Transverse colon (tissue), 4 donors: ENCODE measurements around the gene TRRAP. TPM values are rescaled to one million over a fixed set of nuclear protein-coding genes. Genes with fewer than 3 reads are reported as not detected.

ENCODE experiments used
- DNase-seq: peaks from one replicate; pipeline ENCODE4 v3.0.0-alpha.2; 2019
- H3K27ac ChIP-seq, 4 donors: fragments of 200-600 bp; sonication (generic); 2 replicates each; pipeline ENCODE4 v1.5.1; 2016 to 2018; ENCODE audit warnings: inconsistent platforms in 4 of 4
- H3K27me3 ChIP-seq: fragments of 200-600 bp; sonication (generic); 2 replicates; pipeline ENCODE4 v1.5.1; 2017; ENCODE audit warnings: inconsistent platforms
- H3K36me3 ChIP-seq, 4 donors: fragments of 200-600 bp; sonication (generic); 2 replicates each; pipeline ENCODE4 v1.5.1; 2017 to 2019; ENCODE audit warnings: inconsistent platforms in 4 of 4
- H3K4me1 ChIP-seq, 4 donors: fragments of 200-600 bp; sonication (generic); 2 replicates each; pipeline ENCODE4 v1.5.1; 2017 to 2020; ENCODE audit warnings: inconsistent platforms in 4 of 4
- H3K4me3 ChIP-seq, 4 donors: fragments of 200-600 bp; sonication (generic); 1 replicate in 1 of 4; 2 replicates in 3 of 4; pipeline versions ENCODE4 v1.5.1 to v1.6.1; 2017 to 2019; ENCODE audit warnings: inconsistent platforms in 4 of 4
- H3K9me3 ChIP-seq, 2 donors: fragments of 200-600 bp; sonication (generic); 2 replicates each; pipeline ENCODE4 v1.5.1; 2017 to 2019; ENCODE audit warnings: inconsistent platforms in 2 of 2
- CTCF ChIP-seq, 5 experiments: fragments of 200-600 bp in 3 of 5; fragments of 450-650 bp in 2 of 5; sonication (generic) in 3 of 5; IDR thresholded peaks; 1 replicate in 2 of 5; 2 replicates in 3 of 5; pipeline ENCODE4 v1.5.1; 2016 to 2017; ENCODE audit warnings: antibody characterized with exemption in 5 of 5, inconsistent platforms in 3 of 5, mild to moderate bottlenecking in 2 of 5, moderate library complexity in 1 of 5
- EP300 ChIP-seq: sonication (generic); formaldehyde crosslinking; IDR thresholded peaks from one replicate; pipeline ENCODE4 v1.6.1; 2017; ENCODE audit warnings: antibody characterized with exemption, low read depth
- POLR2A ChIP-seq: fragments of 450-650 bp; IDR thresholded peaks from one replicate; pipeline ENCODE4 v1.6.1; 2016; ENCODE audit warnings: antibody characterized with exemption, mild to moderate bottlenecking, moderate library complexity
- POLR2AphosphoS5 ChIP-seq, 3 donors: sonication (generic); formaldehyde crosslinking; IDR thresholded peaks; one replicate each; pipeline ENCODE4 v1.6.1; 2016; ENCODE audit warnings: antibody characterized with exemption in 3 of 3
- WGBS, 2 donors: methylation state at CpG; one replicate each; pipeline ENCODE4 v1.1.5; 2018; ENCODE audit warnings: low coverage in 1 of 2; 5-methylcytosine and 5-hydroxymethylcytosine counted together
- in situ Hi-C, 4 donors: fragments of 200-750 bp; cut with MboI; loops; one replicate each; pipeline versions ENCODE4 v1.15.0 to v1.15.1; 2017; ENCODE audit warnings: low sequenced_read_pairs in 3 of 4, low pct_ligation_motif_present in 1 of 4, low pct_unique_long_range_greater_than_20kb in 1 of 4
- intact Hi-C: fragments of 100-400 bp; cut with DNase I; formaldehyde crosslinking; loops from one replicate; pipeline ENCODE4 v1.15.1; 2023; ENCODE audit warnings: low total_unique reads
- total RNA-seq, 4 donors: library from RNA; depleted of rRNA; stranded (reverse); fragments of >200 nt; gene quantifications; one replicate each; pipeline ENCODE4 v1.1.0, GENCODE V29; 2016

TRRAP gene
- total RNA-seq, 4 donors from 2014 or later, result 27.3 to 73.3 (median 38.0) TPM

- Histone ChIP-seq H3K27me3 (no peaks in the 10 kb centered on the region), H3K4me1 (peaks cover 0 to 19% (median 14%) of the 10 kb centered on the region in 4 donors), H3K9me3 (no peaks in the 10 kb centered on the region), H3K36me3 (peaks cover 0 to 37% (median 18%) of the 10 kb centered on the region in 4 donors), H3K4me3 (no peak overlapping the region), H3K27ac (no peak overlapping the region)
- 95 to 100% methylated on average over 1 to 20 of the region's 20 CpGs for WGBS, 2 donors
- no peak for DNase-seq
- TF ChIP-seq EP300 (no peak), POLR2A (no peak), CTCF (IDR thresholded peaks at IDR 0.05) (no peak), POLR2AphosphoS5 (IDR thresholded peaks at IDR 0.05) (no peak)
- intact Hi-C loops (no loop called here), in situ Hi-C loops (no loop called here)
Observed at GRCh38 chr7:99027841-99028240, 149.5 kb downstream of the TRRAP start.

GRCh38 chr7:99028261-99028973, 150.1 kb downstream of the TRRAP start:
- DNase-seq, result no peak
- no peaks in the 10 kb centered on the region for H3K27me3 ChIP-seq
- peaks cover 0 to 42% (median 19%) of the 10 kb centered on the region in 4 donors for H3K36me3 ChIP-seq
- in situ Hi-C loops (no loop called here), intact Hi-C loops (no loop called here)
- no peak overlapping the region for H3K4me3 ChIP-seq
- H3K4me1 ChIP-seq, result peaks cover 0 to 15% (median 12%) of the 10 kb centered on the region in 4 donors
- TF ChIP-seq POLR2AphosphoS5 (IDR thresholded peaks at IDR 0.05) (no peak), EP300 (no peak), POLR2A (no peak), CTCF (IDR thresholded peaks at IDR 0.05) (no peak)
- no peaks in the 10 kb centered on the region for H3K9me3 ChIP-seq
- no peak overlapping the region for H3K27ac ChIP-seq
- WGBS, 2 donors, result 92 to 96% methylated on average over 11 to 27 of the region's 27 CpGs

GRCh38 chr7:99029466-99030435, 151.4 kb downstream of the TRRAP start:
- intact Hi-C loops, result no loop called here
- no peak for DNase-seq
- Histone ChIP-seq H3K9me3 (no peaks in the 10 kb centered on the region), H3K27me3 (no peaks in the 10 kb centered on the region), H3K4me1 (peaks cover 0 to 2% (median under 1%) of the 10 kb centered on the region in 4 donors), H3K4me3 (no peak overlapping the region), H3K36me3 (peaks cover 0 to 55% (median 26%) of the 10 kb centered on the region in 4 donors), H3K27ac (peak overlapping the region in 3 of 4 donors; percentile 10 to 63 (median 50))
- no peak for TF ChIP-seq CTCF (IDR thresholded peaks at IDR 0.05)
- TF ChIP-seq POLR2A, result no peak
- no peak for TF ChIP-seq EP300
- no peak for TF ChIP-seq POLR2AphosphoS5 (IDR thresholded peaks at IDR 0.05)
- 75 to 88% methylated on average over 1 to 9 of the region's 9 CpGs for WGBS, 2 donors
- in situ Hi-C loops, result loop anchor here in 1 of 4 donors (10.0 kb wide), 1 partner anchor 285 kb away; no protein-coding TSS in a partner anchor

GRCh38 chr7:99030457-99030856, 152.1 kb downstream of the TRRAP start:
- H3K4me3 ChIP-seq, result no peak overlapping the region
- H3K27ac ChIP-seq, result peak overlapping the region in 3 of 4 donors; percentile 10 to 63 (median 50)
- no peaks in the 10 kb centered on the region for H3K4me1 ChIP-seq
- DNase-seq, result no peak
- in situ Hi-C loops, result loop anchor here in 1 of 4 donors (10.0 kb wide), 1 partner anchor 284 kb away; no protein-coding TSS in a partner anchor
- no peaks in the 10 kb centered on the region for H3K27me3 ChIP-seq
- H3K36me3 ChIP-seq, result peaks cover 0 to 62% (median 29%) of the 10 kb centered on the region in 4 donors
- TF ChIP-seq POLR2A (no peak), POLR2AphosphoS5 (IDR thresholded peaks at IDR 0.05) (no peak)
- intact Hi-C loops, result no loop called here
- WGBS, 2 donors, result 96% methylated on average over 6 of the region's 6 CpGs; no CpG with 5 or more reads in 1 of the 2 donors
- no peaks in the 10 kb centered on the region for H3K9me3 ChIP-seq
